Measurements from ENCODE around the gene IGFBP2.

The IGFBP2 gene

DNA sequence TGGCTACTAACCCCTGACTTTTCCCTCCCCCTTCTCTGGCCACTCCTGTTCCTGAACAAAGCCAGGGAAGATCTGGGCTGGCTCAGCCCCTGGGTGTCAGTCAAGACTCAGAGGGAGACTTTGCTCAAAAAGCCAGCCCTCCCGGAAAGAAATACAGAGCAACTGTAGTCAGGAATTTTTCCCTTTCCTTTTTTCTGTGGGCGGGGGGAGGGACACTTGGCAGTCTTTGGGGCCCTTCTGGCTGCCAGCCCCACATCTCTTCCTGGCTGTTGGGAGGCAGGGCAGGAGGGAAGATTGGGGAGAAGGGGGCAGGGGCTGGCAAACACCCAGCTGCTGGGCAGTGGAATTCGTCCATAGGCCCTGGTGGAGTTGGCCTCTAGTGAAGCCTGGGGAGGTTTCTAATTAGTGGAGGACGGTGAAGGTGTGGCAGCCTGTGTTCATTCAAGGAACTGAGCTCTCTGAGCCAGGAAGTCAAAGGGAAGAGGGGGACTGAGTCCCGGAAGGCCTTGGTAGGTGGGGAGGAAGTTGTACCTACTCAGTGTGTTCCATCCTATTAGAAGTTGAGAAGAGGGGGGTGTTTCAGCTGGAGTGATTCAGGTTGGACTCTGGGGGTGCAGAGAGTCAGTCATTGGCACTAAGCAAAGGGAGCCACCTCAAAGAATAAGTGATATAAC lies 10.9 kb downstream of the IGFBP2 start:
- DNase-seq, result no peak

DNA sequence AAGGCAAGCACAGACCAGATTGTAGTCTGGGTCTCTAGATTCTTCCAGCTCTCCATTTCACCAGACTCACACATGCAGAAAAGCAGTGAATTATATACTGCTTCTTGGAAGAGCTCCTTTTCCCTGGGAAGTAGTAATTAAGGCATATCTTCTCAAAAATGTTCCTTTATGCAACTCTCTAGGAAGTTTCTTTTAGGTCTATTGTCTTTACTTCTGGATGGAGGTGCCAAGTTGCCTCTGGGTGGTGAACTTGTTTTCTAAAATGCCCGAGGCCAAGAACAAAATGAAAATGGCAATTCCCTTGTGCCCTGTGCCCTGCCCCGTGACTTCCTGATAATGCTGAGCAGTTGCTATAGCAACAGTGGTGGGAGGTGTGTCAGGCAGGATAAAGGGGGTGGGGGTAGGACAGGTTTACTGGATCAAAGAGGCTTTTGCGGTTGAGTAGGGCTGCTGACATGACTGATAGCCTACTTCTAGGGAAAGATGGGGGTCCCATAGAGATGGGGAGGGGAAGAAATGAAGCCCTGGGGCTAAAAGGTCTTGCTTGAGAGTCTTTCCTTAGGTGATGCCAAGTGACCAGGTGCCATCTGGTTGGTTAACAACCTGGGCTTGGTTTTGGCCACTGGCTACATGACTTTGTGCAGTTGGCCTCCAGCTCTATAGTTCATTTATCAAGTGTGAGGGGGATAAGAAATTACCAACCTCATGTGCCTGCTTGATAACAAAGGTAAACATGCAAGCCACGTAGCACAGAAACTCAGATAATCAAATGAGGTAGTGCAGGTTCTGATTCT lies 11.8 kb downstream of the IGFBP2 start:
- DNase-seq, result no peak

DNA sequence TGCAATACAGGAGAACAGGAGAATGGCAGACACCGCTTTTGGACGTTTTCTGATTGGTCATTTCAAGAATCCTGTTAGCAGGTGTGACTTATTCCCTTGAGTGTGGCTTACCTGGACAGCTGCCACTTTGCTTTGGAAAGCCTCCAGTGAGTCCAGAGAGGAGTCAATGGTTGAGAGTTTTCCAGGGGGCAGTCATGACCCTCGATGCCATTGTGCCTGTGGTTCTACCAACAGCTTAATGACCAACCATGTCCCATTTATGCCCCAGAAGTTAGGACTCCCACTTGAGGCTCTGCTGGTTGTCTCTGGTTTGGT lies 12.4 kb downstream of the IGFBP2 start:
- DNase-seq, result no peak

DNA sequence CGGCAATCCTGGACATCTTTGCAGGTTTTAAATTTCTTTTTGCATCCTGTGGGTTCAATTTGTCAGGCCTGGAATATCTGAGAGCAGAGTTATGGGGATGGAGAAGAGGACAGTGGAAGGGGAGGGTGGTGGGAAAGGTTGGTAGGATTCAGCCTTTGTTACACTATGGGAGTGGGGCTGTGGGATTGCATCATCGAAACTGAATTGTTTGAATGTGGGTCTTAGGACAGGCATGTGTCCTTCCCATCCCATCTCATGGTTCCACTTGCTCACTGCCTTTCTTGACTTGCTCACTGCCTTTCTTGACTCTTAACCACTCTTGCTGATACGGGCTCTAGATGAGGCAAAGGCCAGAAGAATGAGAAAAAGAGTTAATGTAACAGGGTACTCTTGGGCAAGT lies 12.9 kb downstream of the IGFBP2 start:
- no peak for DNase-seq

DNA sequence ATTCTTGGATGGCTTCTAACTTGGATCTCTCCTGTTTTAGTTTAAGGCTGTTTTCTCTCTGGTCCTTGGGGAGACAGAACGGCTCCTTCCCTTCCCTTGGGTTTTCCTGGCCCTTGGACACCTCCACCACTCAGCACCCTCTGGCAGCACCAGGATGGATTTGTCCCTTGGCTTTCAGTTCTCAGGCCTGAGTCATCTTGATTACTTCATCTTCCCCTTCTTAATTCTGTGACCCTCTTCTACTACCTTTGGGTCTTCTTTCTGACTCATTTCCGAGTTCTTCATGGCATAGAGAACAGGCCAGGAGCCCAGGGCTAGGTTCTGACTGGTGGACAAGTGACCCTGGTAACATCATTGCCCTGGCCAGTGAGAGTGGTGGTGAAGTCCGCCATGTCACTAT lies 14.9 kb downstream of the IGFBP2 start:
- peak; percentile 38 for DNase-seq

DNA sequence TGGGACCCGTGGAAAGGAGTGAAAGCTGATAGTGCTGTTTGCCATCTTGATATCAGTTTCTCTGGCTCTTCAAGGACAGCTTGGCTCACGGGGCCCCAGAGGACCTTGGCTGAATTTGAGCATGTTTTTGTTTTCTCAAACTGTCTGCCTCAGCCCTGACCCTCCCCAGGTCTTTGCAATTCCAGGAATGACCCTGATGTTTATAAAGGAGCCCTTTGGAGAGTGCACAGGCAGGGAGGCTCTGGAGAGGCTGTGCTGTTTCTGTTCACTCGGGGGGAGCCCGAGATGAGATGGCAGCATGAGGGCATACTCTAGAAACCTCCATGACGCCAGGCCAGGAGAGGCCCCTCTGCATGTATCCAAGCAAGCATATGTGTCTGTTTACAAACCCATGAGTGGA lies 16.4 kb downstream of the IGFBP2 start:
- DNase-seq, result no peak

DNA sequence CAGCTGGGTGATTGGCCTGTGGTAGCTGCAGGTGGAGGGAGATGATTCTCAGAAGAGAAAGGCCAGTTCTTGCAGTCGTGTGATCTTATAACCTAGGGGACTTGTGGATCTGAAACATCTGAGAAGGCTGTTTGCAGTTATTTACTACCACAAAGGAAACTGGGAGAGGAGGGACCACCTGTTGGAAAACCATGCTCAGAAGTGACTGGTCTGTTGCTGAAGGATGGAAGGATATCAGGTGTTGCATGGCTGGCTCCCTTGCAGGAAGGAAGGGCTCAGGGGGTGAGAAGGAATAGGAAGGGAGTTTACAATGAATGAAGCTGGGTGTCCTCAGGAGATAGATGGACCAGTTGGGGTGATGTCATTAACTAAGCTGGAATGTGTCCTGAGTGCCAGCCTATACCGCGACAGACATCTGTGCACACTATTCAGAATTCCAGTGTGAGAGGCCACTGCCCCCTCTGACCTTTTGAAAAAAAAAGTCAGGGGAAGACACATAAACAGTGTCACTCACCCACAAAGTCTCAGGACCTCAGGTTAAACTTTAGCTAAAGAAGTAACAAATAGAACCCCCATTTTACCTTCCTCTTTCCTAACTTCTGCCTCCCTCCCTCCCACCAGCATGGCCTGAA lies 17.5 kb downstream of the IGFBP2 start:
- no peak for DNase-seq

DNA sequence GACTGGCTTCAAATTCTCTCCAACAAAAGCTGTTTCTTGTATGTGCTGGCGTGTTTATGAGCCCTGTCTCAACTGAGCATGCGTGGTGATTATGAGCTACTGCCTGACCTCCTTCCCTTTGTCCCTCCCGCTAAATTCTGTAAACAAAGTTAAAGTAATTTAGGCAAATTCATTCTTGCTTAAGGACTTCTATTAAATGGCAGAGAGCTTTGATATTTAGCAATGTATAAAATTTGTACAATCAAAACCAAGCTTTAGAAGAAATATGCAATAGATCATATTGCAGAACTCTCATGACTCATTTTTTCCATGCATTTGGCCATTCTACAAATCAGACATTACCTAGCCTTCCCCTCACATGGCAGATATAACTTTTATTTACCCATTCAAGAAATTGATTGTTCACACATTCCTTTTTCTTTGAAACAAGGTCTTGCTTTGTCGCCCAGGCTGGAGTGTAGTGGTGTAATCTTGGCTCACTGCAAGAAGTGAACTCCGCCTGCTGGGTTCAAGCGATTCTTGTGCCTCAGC lies 18.2 kb downstream of the IGFBP2 start:
- DNase-seq, result peak; percentile 39

DNA sequence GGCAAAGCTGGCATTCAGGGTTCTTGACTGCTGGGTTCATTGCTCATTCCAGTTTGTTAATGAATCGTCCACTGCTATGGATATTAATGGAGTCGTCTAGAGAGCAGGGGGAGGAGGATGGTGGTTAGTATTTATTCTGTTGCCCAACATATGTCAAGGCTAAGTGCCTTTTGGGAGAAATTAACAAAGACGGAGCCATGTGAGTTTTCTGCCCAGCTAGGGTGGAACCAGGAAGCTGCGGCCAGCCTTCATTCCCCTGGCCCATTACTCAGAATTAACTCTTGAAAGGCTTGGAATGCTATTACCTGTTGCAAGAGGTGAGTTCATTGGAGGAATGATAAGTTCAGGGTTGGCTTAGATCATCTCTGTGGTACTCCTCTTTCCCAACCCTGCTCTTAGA lies 19.3 kb downstream of the IGFBP2 start:
- DNase-seq, result no peak

DNA sequence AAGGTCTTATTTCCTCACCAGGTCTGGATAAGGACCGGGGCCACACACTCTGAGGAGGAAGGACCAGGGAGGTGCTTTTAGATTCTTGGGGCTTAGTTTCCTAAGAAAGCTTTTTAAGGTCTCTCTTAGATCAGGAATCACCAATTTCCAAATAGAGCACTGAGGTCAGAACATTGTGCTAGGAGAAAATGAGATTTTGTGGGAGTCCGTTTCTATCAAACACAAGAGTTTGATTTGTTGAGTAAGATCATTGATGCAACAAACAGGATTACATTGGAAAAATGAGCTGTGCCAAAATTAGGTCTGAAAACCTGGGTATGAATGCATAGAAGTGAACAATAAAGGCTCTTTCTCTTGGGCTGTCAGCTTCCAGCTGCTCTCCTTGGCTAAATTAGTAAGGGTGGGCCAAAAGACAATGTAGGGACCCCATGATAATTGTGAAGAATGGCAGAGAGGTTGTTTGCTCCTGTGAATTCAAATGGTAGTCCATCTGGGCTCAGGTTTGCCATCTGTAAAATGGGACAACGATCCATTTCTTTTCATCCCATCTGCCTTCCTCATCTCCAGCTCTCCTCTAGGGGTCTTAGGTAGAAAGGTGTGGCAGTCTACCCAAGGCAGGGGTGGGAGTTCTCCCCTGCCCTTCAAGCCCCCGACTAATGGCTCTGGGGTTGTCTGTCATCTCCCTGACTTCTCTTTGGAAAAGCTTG lies 20.0 kb downstream of the IGFBP2 start:
- no peak for DNase-seq

DNA sequence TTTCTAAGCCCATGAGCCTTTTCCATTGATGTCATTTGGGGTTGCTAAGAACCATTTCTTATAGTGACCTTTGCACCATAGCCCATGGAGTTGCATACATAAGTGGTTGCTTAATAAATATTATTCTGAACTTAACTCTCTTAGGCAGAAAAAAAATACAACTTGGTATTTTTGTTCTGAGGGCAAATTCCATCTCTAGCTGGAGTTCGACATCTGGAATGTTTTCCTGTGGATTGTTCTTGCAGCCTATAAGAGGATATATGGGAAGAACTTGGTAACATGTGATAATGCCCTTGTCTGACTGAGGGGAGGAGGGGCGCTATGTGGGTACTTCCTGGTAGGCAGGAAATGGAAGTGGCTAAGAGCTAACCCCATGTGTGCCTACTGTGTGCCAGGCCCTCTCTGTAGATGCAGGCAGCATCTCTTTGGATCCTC lies 20.7 kb downstream of the IGFBP2 start:
- no peak for DNase-seq

DNA sequence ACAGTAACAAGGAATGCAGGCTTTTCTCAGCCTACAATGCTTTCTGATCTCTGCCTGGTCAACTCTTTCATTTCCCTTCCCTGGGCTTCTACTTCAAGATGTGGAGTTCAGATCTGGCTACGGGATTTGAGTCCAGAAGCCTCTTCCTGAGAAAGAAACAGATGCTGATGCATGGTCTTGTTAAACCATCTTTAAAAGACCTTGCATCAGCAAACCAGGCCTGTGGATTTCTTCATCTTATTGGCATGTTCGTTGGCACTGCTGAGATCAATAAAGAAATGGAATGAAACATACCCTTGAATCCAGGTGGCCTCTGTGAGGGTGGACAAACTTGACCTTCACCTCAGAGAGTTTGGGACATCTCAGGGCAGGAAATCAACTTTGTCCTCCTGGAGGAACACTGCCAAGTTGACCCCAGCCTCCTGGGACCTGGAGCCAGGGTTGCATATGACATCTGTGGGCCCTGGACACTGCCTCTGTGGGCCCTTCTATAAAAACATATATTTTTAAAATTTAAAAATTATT lies 21.4 kb downstream of the IGFBP2 start:
- no peak for DNase-seq

DNA sequence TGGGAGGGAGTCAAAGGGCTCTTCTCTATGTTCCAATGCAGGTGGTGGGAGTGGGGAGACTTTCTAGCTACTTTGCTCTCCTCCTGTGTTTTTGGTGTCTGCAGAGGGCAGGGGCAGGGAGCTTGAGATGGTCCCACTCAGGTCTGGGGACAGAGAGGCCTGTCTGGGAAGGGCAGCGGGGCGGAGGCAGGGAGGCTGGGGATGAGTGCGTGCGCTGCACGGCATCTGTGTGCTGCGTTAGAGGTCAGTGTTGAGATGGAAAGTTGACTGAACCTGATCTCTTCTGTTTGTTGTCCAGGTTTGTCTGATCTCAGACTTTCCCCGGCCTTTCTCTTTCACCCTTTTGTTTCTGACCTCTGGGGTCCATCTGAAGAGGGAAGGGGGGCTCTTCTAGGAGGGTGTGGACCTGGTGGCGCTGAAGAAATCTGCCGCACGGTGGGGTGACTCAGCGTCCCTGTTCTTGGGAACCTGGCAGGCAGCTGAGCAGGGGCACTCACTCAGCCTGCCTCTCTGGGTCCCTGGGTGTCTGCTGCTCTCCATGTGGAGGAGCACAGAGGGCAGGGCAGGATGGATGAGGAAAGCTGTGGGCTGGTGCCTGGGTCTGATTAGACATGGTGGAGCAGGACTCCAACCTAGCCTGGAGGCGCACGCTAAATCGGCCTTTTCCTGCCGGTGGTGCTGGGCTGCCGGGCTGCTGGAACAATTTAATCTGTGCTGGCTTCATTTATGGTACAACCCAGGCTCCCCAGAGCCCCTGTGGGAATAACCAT lies 24.1 kb downstream of the IGFBP2 start:
- DNase-seq, result no peak

DNA sequence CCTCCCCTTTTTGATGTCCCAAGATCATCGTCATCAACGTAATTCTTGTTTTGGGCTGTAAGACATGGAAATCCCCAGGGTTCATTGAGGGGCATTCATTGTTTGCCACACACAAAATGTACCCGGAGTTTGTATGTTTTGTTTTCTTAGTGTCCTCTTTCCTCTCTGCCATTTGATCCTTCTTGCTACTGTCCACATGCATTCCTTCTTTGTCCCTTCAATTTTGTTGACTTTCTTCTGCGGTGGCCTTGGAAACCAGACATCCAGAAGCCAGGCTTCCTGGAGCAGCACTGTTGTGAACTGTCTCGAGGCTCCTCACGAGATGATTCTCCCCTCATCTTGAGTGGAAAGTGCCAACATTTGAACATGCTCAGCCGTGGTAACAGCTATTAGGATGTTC lies 24.8 kb downstream of the IGFBP2 start:
- DNase-seq, result no peak

DNA sequence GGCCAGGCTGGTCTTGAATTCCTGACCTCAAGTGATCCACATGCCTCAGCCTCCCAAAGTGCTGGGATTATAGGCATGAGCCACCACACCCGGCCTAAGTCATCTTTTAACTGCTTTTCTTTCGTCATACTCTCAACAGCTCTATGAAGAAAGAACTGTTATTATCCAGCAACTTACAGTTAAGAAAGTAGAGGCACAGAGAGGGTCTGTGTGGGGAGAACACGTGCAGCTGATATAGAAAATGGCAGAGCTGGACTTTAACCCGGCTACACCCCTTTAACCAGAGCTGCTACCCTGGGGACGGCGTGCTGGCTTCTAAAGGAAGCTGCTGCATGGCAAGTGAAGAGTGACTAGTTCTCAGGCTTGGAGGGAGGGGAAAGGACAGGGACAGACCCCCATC lies 25.5 kb downstream of the IGFBP2 start:
- no peak for DNase-seq

DNA sequence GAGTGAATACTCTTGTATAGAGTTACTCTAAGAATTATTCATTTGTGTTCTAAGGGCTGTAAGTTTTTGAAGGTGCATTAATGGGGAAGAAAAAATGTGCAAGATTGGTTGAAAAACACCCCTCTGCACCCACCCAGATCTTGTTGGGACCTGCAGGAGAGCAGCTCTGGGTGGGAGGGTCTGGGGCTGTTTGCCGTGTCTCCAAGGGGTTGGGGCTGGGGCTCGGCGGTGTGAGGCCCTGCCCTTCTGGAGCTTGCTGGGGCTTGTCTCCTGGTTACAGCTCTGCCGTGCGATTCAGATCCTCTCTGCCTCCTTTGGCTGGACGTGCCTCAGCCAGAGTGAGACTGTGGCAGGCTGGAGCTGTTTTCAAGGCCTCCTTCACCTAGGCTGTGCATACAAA lies 26.1 kb downstream of the IGFBP2 start:
- no peak for DNase-seq

DNA sequence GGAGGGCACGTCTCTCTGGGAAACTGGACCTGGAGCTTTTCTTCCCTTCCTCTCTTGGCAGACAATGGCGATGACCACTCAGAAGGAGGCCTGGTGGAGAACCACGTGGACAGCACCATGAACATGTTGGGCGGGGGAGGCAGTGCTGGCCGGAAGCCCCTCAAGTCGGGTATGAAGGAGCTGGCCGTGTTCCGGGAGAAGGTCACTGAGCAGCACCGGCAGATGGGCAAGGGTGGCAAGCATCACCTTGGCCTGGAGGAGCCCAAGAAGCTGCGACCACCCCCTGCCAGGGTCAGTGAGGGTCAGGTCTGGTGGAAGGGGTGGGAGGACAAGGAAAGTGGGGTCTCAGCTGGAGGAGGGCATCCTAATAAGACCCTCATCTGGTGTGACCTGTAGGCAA lies 27.3 kb downstream of the IGFBP2 start:
- DNase-seq, result no peak

DNA sequence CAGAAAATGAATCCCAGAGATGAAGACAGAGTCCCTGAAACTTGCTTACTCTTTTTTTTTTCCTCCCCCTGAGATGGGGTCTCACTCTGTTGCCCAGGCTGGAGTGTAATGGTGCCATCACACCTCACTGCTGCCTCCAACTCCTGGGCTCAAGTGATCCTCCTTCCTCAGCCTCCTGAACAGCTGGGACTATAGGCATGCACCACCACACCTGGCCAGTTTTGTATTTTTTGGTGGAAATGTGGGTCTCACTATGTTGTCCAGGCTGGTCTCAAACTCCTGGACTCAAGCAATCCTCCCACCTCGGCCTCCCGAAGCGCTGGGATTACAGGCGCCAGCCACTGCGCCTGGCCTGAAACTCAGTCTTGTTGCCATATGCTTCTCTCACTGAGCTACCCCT lies 27.8 kb downstream of the IGFBP2 start:
- DNase-seq, result no peak

DNA sequence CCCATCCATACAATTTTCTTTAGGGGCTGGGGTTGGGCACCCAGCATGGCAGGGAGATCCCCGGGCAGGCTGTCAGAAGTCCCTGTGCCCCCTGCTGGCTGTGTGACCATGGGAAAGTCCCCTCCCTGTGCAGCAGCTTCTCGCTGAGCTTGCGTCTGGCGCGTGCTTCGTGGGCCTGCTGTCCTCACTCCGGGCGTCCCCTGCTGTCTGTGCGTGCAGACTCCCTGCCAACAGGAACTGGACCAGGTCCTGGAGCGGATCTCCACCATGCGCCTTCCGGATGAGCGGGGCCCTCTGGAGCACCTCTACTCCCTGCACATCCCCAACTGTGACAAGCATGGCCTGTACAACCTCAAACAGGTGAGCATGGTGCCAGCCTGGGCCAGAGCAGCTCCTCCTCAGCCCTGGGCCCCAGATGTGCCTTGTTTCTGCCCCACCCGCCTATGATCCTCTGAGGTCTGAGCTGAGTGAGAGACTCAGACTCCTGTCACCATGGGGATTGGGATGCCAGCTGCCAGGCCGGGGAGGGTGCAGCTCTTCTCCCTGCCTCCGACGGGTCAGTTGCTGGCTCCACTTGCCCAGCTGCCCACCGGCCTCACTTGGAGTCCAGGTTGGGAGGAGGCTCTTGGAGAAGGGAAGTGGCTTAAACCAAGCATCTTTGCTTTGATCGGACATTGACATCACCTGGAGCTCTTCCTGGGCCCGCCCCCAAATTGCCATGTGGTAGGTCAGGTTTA lies 28.6 kb downstream of the IGFBP2 start:
- DNase-seq, result no peak

DNA sequence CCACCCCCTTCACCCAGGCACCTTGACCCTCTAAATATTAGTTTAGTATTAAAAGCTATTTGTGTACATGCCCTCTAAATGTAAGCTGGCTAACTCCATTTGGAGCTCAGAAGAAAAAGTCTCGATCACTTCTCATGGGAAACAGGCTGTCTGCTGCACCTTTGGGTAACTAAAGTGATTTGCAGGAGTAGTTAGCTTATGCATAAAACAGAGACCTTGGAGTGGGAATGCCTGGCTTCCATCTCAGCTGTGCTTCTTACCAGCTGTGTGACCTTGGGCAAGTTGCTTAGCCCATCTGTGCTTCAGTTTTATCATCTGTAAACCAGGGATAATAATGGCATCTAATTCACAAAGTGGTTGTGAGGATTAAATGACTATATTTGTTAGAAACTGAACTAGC lies 29.9 kb downstream of the IGFBP2 start:
- no peak for DNase-seq

DNA sequence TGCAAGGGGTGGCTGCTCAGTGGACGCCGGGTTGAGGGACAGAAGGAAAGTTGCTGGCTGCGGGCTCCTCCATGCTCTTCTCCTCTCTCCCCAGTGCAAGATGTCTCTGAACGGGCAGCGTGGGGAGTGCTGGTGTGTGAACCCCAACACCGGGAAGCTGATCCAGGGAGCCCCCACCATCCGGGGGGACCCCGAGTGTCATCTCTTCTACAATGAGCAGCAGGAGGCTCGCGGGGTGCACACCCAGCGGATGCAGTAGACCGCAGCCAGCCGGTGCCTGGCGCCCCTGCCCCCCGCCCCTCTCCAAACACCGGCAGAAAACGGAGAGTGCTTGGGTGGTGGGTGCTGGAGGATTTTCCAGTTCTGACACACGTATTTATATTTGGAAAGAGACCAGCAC lies 30.6 kb downstream of the IGFBP2 start:
- no peak for DNase-seq

DNA sequence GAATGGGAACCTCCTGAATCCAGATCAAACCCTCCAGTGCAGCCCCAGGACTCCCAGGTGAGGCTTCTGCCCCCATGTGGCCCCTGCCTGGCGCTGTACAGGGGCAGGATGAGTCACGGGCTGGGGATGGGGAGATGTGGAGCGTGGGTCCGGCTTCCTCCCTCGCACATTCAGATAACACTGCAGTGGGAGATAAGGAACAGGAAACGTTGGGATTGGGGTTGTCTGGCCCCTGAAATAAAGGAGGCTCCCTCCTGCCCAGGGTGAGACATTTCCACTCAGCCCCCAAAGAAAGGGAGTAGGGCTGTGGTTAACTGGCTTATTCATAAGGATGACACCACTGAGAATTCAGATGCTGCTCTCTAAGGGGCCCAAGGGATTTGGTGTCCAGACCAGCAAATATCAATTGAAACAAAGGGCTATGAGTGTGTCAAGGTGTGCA lies 31.4 kb downstream of the IGFBP2 start:
- DNase-seq, result no peak

Data from MV-4-11 (cell line).